A549 (cell line): ENCODE measurements around the gene SRCIN1. TPM values are rescaled to one million over a fixed set of nuclear protein-coding genes. Genes with fewer than 3 reads are reported as not detected.
A peak's percentile ranks its signal among the peaks of the same experiment; 100 is the strongest.

Experiments used
- ATAC-seq, 2 experiments: fragments of 200-7000 bp in 1 of 2; fragments of >200 bp in 1 of 2; cut with Nextera tagmentation in 1 of 2; cut with Tn5 transposase in 1 of 2; 3 replicates each; pipeline versions ENCODE4 v1.8.0 to v1.9.1; 2018 to 2020; ENCODE audit warnings: mild to moderate bottlenecking in 1 of 2, moderate library complexity in 1 of 2
- CTCF ChIA-PET: fragments of 300-600 bp; sonication (Branson Sonifier 250); formaldehyde crosslinking; extraction: SDS; loops from one replicate; lab custom pipeline; 2021; ENCODE audit warnings: antibody characterized with exemption, inconsistent platforms; lab: Yijun Ruan, JAX
- POLR2A ChIA-PET: fragments of 350-600 bp; formaldehyde crosslinking; extraction: SDS; loops from one replicate; lab custom pipeline; 2021; ENCODE audit warnings: antibody characterized with exemption, inconsistent platforms; lab: Yijun Ruan, JAX
- DNase-seq, 2 experiments: peaks; one replicate each; pipeline versions ENCODE4 v3.0.0 to v3.0.0-alpha.2; 2011 to 2016; ENCODE audit warnings: low read depth in 1 of 2, low spot score in 1 of 2
- FAIRE-seq: peaks from 2 replicates; lab custom pipeline; 2011; peaks lifted over from hg19 to GRCh38; lab: Jason Lieb, UNC
- H3K27ac ChIP-seq, 2 experiments: fragments of >200 bp; sonication (Bioruptor Twin); formaldehyde crosslinking; 3 replicates each; pipeline ENCODE4 v1.5.1; 2016 to 2017
- H3K4me1 ChIP-seq: fragments of >200 bp; sonication (Bioruptor Twin); formaldehyde crosslinking; 3 replicates; pipeline ENCODE4 v1.6.1; 2016
- H3K4me2 ChIP-seq: fragments of >200 bp; sonication (Bioruptor Twin); formaldehyde crosslinking; 3 replicates; pipeline ENCODE4 v1.6.1; 2016
- H3K4me3 ChIP-seq: fragments of >200 bp; sonication (Bioruptor Twin); formaldehyde crosslinking; 3 replicates; pipeline ENCODE4 v1.5.1; 2016
- H3K9me3 ChIP-seq: fragments of >200 bp; sonication (Bioruptor Twin); formaldehyde crosslinking; 3 replicates; pipeline ENCODE4 v1.6.1; 2016
- BHLHE40 ChIP-seq: IDR thresholded peaks from 2 replicates; pipeline ENCODE4 v1.6.1; 2012; ENCODE audit warnings: low read depth, low read length, inconsistent platforms
- CHD2 ChIP-seq: fragments of 150-350 bp; IDR thresholded peaks from 2 replicates; pipeline ENCODE4 v1.6.1; 2014; ENCODE audit warnings: low read length; ENCODE audit not compliant: partially characterized antibody
- CHD4 ChIP-seq: fragments of 200-600 bp; sonication (generic); IDR thresholded peaks from 2 replicates; pipeline ENCODE4 v1.6.1; 2016; ENCODE audit warnings: antibody characterized with exemption, mild to moderate bottlenecking, borderline replicate concordance
- EHMT2 ChIP-seq: fragments of 200-600 bp; sonication (generic); IDR thresholded peaks from 2 replicates; pipeline ENCODE4 v1.6.1; 2016; ENCODE audit warnings: antibody characterized with exemption, low read depth, mild to moderate bottlenecking, moderate library complexity
- FOSB ChIP-seq: fragments of 250-450 bp; sonication (Bioruptor Pico); IDR thresholded peaks from 2 replicates; pipeline ENCODE4 v1.5.0; 2020; ENCODE audit warnings: mild to moderate bottlenecking, moderate library complexity
- FOSL2 ChIP-seq, 2 experiments: fragments of 450-650 bp in 1 of 2; fragments of >200 bp in 1 of 2; sonication (Bioruptor Twin) in 1 of 2; formaldehyde crosslinking; IDR thresholded peaks; 2 replicates each; pipeline versions ENCODE4 v1.5.0 to v1.6.1; 2016 to 2020; ENCODE audit warnings: mild to moderate bottlenecking in 1 of 2, moderate library complexity in 1 of 2
- HDAC2 ChIP-seq: fragments of 200-600 bp; sonication (generic); IDR thresholded peaks from 2 replicates; pipeline ENCODE4 v1.6.1; 2016
- JUNB ChIP-seq: fragments of >200 bp; sonication (Bioruptor Twin); formaldehyde crosslinking; IDR thresholded peaks from 2 replicates; pipeline ENCODE4 v1.6.1; 2016
- KDM1A ChIP-seq: fragments of 200-600 bp; sonication (generic); IDR thresholded peaks from 2 replicates; pipeline ENCODE4 v1.6.1; 2016; ENCODE audit warnings: low read depth, mild to moderate bottlenecking
- MAFK ChIP-seq: fragments of 450-650 bp; IDR thresholded peaks from 2 replicates; pipeline ENCODE4 v1.6.1; 2014; ENCODE audit not compliant: partially characterized antibody
- MAZ ChIP-seq: fragments of 150-350 bp; IDR thresholded peaks from 2 replicates; pipeline ENCODE4 v1.6.1; 2014; ENCODE audit warnings: antibody characterized with exemption, low read depth, low read length, borderline replicate concordance
- MYC ChIP-seq: IDR thresholded peaks from 2 replicates; pipeline ENCODE4 v1.6.1; 2012; ENCODE audit warnings: mild to moderate bottlenecking, inconsistent platforms, low read length, improper control_type of control experiment, borderline replicate concordance
- POLR2AphosphoS2 ChIP-seq: conservative IDR thresholded peaks from 2 replicates; pipeline ENCODE4 v1.6.1; 2012; ENCODE audit warnings: low read length, improper control_type of control experiment, inconsistent platforms
- SMC3 ChIP-seq: fragments of >200 bp; sonication (Bioruptor Twin); formaldehyde crosslinking; IDR thresholded peaks from 3 replicates; pipeline ENCODE4 v1.6.1; 2018; ENCODE audit warnings: inconsistent platforms
- ZC3H11A ChIP-seq: fragments of 450-650 bp; IDR thresholded peaks from 2 replicates; pipeline ENCODE4 v1.6.1; 2014; ENCODE audit warnings: antibody characterized with exemption, mild to moderate bottlenecking
- WGBS: methylation state at CpG from one replicate; pipeline ENCODE4 v1.1.6; 2017; ENCODE audit errors: missing lambda C conversion rate; 5-methylcytosine and 5-hydroxymethylcytosine counted together
- polyA plus RNA-seq, 4 experiments: library from polyadenylated mRNA; depleted of rRNA in 3 of 4; stranded (reverse); fragments of >200 nt; fragmentation: RNase III in 1 of 4; extraction: RNeasy Plus Mini Kit Qiagen cat#74134 plus additional on column Dnase treatment in 1 of 4; gene quantifications; 2 replicates in 3 of 4; 3 replicates in 1 of 4; pipeline ENCODE4 v1.2.3, GENCODE V29; 2011 to 2017
- TF ChIP-seq, protein P1 (sequence below): fragments of >200 bp; sonication (Bioruptor Twin); formaldehyde crosslinking; IDR thresholded peaks from 3 replicates; pipeline ENCODE4 v1.6.1; 2016
- TF ChIP-seq, protein P2 (sequence below): IDR thresholded peaks from 2 replicates; pipeline ENCODE4 v1.6.1; 2012
- TF ChIP-seq, protein P3 (sequence below): fragments of >200 bp; sonication (Bioruptor Twin); formaldehyde crosslinking; IDR thresholded peaks from 3 replicates; pipeline ENCODE4 v1.5.1; 2016
- TF ChIP-seq, protein P4 (sequence below): fragments of 450-650 bp; IDR thresholded peaks from 2 replicates; pipeline ENCODE4 v1.6.1; 2014; ENCODE audit warnings: antibody characterized with exemption

The SRCIN1 gene
- polyA plus RNA-seq, 2 of the 4 experiments (the other 2 are of a cell fraction) = 1.4 to 2.1 TPM

DNA sequence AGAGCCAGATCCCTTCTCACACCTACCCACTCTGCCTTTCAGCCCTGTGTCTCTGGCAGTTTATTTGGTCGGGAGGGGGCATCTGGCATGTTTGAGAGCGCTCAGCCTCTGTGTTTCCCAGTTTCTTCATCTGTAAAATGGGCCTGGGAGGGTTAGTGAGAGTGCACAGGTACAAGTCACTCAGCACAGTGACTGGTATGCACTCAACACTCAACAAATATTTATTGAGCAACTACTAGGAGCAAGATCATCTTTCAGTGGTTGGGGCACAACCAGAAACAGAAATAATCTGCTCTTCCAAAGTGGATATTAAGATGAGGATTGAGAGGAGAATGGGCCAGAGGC, 13.7 kb upstream of the SRCIN1 start (continued):
- no peak for TF ChIP-seq POLR2AphosphoS2

DNA sequence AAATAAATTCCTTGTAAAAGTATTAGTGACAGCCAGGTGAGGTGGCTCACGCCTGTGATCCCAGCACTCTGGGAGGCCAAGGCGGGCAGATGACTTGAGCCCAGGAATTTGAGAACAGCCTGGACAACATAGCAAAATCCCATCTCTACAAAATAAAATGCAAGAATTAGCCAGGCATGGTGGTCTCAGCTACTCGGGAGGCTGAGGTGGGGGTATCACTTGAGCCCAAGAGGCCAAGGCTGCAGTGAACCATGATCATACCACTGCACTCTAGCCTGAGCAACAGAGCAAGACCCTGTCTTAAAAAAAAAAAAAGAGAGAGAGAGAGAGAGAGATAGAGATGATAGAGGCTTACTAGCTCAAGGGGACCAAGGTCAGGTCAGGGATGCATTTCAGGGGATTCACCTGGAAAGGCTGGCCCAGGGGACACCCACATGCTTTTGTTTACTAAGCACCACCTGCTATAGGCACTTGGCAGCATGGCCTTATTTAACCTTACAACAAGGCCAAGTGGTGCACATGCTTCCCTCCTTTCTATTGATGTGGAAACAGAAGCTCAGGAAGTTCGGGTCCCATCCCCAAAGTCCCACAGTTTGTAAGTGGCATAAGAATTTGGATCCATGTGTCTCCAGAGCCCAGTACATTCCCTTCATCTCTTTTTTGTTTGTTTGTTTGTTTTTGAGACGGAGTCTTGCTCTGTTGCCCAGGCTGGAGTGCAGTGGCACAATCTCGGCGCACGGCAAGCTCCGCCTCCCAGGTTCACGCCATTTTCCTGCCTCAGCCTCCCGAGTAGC, 12.4 kb upstream of the SRCIN1 start:
- no peak for FAIRE-seq

DNA sequence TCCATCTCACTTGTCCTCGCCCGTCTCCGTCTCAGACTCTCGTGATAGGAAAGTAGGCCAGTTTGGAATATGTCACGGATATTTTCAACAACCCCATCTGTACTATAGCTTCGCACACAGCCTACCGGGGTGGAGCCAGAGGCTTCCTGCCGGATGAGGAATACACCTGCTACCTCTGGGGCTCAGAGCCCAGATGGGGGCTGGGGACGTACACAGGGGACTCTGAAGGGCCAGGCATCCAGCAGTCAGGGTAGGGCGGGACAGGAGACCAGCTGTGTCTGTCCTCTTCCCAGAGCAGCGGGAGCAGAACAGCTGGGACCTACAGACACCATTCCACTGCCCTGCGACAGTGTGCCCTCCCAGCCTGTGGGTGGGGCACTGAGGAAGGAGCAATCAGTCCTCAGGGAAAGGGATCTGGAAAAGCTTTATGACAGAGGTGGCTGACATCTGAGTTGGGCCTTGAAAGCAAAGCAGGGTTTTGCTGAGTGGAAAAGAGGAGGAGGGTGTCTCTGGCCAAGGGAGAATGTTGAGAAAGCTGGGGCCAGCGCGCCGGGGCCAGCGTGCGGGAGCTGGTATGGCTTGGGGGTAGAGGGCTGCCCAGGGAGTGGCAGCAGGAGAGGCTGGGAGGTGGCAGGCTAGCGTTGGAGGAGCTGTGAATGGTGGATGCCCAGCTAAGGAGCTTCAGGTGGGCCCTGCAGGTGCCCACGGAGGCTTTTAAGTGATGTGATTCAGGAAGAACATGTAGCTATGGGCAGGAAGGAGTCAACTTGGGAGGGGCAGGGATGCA, 11.5 kb upstream of the SRCIN1 start:
- peak in 1 of 2 experiments; percentile 26; a peak in 2 of 6 replicates for ATAC-seq
- POLR2A ChIA-PET = no interaction called here

More for the DNA sequence above, 12.4 kb upstream of the SRCIN1 start:
- H3K9me3 ChIP-seq = no peaks in the 10 kb centered on the region
- H3K4me2 ChIP-seq = no peak overlapping the region
- CTCF ChIA-PET = interaction anchor here (1.3 to 31.2 kb wide), 7 partner anchors 12 to 60 kb away, joined by 3 to 525 read pairs (median 11); partner anchors contain the start of gene SRCIN1
- ATAC-seq = no peak
- WGBS = 75% methylated on average over 11 of the region's 11 CpGs
- TF ChIP-seq, protein P1, sequence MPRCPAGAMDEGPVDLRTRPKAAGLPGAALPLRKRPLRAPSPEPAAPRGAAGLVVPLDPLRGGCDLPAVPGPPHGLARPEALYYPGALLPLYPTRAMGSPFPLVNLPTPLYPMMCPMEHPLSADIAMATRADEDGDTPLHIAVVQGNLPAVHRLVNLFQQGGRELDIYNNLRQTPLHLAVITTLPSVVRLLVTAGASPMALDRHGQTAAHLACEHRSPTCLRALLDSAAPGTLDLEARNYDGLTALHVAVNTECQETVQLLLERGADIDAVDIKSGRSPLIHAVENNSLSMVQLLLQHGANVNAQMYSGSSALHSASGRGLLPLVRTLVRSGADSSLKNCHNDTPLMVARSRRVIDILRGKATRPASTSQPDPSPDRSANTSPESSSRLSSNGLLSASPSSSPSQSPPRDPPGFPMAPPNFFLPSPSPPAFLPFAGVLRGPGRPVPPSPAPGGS = no peak
- H3K4me1 ChIP-seq = peaks cover 13% of the 10 kb centered on the region; the same call in 2 of the 3 replicates
- H3K27ac ChIP-seq = no peak overlapping the region
- H3K4me3 ChIP-seq = no peak overlapping the region
- POLR2A ChIA-PET = no interaction called here
- DNase-seq = no peak

More for the DNA sequence above, 11.5 kb upstream of the SRCIN1 start:
- CTCF ChIA-PET = interaction anchor here (0.7 to 31.2 kb wide), 9 partner anchors 8 to 118 kb away, joined by 3 to 525 read pairs (median 7); partner anchors contain the start of gene SRCIN1
- Histone ChIP-seq H3K4me3 (no peak overlapping the region), H3K9me3 (peaks cover 2% of the 10 kb centered on the region), H3K27ac (no peak overlapping the region), H3K4me1 (peaks cover 13% of the 10 kb centered on the region; the same call in 2 of the 3 replicates), H3K4me2 (no peak overlapping the region)
- FAIRE-seq = no peak
- 82% methylated on average over 19 of the region's 19 CpGs for WGBS
- TF ChIP-seq, protein P2, sequence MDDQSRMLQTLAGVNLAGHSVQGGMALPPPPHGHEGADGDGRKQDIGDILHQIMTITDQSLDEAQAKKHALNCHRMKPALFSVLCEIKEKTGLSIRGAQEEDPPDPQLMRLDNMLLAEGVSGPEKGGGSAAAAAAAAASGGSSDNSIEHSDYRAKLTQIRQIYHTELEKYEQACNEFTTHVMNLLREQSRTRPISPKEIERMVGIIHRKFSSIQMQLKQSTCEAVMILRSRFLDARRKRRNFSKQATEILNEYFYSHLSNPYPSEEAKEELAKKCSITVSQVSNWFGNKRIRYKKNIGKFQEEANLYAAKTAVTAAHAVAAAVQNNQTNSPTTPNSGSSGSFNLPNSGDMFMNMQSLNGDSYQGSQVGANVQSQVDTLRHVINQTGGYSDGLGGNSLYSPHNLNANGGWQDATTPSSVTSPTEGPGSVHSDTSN = no peak
- TF ChIP-seq CHD4 (no peak), SMC3 (no peak), KDM1A (no peak), ZC3H11A (no peak), MAFK (no peak), BHLHE40 (no peak), MAZ (no peak), MYC (no peak), CHD2 (no peak), FOSL2 (IDR thresholded peaks at IDR 0.05) (no peak), FOSL2 (CRISPR knock-in tag; IDR thresholded peaks at IDR 0.05) (no peak), EHMT2 (no peak), FOSB (CRISPR knock-in tag) (no peak), JUNB (no peak), HDAC2 (no peak)
- TF ChIP-seq, protein P3, sequence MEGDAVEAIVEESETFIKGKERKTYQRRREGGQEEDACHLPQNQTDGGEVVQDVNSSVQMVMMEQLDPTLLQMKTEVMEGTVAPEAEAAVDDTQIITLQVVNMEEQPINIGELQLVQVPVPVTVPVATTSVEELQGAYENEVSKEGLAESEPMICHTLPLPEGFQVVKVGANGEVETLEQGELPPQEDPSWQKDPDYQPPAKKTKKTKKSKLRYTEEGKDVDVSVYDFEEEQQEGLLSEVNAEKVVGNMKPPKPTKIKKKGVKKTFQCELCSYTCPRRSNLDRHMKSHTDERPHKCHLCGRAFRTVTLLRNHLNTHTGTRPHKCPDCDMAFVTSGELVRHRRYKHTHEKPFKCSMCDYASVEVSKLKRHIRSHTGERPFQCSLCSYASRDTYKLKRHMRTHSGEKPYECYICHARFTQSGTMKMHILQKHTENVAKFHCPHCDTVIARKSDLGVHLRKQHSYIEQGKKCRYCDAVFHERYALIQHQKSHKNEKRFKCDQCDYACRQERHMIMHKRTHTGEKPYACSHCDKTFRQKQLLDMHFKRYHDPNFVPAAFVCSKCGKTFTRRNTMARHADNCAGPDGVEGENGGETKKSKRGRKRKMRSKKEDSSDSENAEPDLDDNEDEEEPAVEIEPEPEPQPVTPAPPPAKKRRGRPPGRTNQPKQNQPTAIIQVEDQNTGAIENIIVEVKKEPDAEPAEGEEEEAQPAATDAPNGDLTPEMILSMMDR = no peak
- TF ChIP-seq, protein P4, sequence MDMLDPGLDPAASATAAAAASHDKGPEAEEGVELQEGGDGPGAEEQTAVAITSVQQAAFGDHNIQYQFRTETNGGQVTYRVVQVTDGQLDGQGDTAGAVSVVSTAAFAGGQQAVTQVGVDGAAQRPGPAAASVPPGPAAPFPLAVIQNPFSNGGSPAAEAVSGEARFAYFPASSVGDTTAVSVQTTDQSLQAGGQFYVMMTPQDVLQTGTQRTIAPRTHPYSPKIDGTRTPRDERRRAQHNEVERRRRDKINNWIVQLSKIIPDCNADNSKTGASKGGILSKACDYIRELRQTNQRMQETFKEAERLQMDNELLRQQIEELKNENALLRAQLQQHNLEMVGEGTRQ = no peak
- DNase-seq = no peak
